B cell (primary cell): Measurements from ENCODE around the gene PAPLN.

Experiments used
- CTCF ChIP-seq: fragments of 200-600 bp; IDR thresholded peaks from one replicate; pipeline ENCODE4 v1.8.0; 2022; ENCODE audit warnings: antibody characterized with exemption, mild to moderate bottlenecking
- EZH2 ChIP-seq: IDR thresholded peaks from 2 replicates; pipeline ENCODE4 v1.6.1; 2012; ENCODE audit warnings: borderline replicate concordance, low read depth, mild to moderate bottlenecking, moderate library complexity, low read length; ENCODE audit not compliant: insufficient read depth, poor library complexity, severe bottlenecking

- TF ChIP-seq CTCF (no peak), EZH2 (no peak)
These were observed 11.0 kb downstream of the PAPLN start for GRCh38 chr14:73248108-73248868.
